NCI-H1436 (cell line): ENCODE measurements around the gene TRPC3.
A peak's percentile ranks its signal among the peaks of the same experiment; 100 is the strongest.
"Not testable (repeated sequence)": the region's sequence is repeated elsewhere in the genome, so short reads cannot be mapped to it uniquely, and the experiment has no call there.

ENCODE experiments used
- DNase-seq: peaks from one replicate; lab custom pipeline; 2025; lab: John Stamatoyannopoulos, UW

Gene TRPC3

DNA sequence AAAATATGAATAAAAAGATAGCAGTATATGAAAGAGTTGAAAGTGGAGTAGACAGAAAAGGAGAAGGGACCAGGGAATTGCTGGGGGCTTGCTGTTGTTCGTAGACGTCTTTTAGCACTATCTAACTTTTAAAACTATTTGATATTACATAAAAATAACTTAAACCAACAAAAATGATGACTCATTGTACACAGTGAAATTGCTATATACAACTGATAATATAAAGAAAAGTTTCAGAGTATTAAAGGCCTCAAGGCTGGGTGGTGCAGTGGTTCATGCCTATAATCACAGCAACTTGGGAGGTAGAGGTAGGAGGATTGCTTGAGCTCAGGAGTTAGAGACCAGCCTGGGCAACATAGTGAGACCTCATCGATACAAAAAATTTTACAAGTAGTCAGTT lies 5.2 kb downstream of the TRPC3 start:
- DNase-seq: no peak

GRCh38 chr4:121943941-121944340 lies 7.9 kb downstream of the TRPC3 start:
- no peak for DNase-seq

- DNase-seq: no peak
Observed at GRCh38 chr4:121939690-121940089, 12.2 kb downstream of the TRPC3 start.

GRCh38 chr4:121938282-121939092 lies 13.4 kb downstream of the TRPC3 start:
- DNase-seq: no peak

DNA sequence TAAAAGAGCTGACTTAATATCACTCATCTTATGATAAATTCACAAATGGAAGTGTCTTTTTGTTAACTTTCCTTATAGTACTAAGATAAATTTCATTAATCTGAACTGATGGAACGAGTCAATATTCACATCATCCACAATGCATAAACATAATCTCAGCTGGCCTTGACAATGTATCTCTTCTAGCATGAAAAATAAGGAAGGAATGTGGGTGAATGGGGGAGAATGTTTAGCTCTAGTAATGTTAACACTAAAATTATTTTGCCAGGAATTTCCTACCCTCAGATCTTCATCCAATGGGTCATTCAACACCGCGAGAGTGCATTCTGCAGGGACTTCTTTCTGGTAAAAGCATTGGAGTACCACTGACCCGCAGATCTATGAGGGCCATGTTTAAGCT lies 15.8 kb downstream of the TRPC3 start:
- no peak for DNase-seq

DNA sequence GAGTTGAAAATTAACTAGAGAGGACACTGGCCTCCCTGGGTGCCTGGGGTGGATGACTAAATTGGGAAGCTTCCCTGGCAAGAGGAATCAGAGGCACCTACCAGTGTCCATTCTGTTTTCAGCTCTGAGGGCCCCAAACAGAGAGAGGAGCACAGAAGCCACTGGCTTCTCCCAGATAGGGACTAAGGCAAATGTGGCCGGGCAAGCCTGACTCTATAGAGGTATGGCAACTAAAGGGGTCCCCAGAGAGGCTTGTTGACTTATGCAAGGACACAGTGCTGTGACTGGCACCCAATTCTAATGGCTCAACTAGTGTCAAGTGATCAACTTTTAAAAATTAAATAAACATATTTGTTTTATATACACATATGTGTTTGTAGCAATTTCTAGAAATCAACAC lies 17.2 kb downstream of the TRPC3 start:
- no peak for DNase-seq

DNA sequence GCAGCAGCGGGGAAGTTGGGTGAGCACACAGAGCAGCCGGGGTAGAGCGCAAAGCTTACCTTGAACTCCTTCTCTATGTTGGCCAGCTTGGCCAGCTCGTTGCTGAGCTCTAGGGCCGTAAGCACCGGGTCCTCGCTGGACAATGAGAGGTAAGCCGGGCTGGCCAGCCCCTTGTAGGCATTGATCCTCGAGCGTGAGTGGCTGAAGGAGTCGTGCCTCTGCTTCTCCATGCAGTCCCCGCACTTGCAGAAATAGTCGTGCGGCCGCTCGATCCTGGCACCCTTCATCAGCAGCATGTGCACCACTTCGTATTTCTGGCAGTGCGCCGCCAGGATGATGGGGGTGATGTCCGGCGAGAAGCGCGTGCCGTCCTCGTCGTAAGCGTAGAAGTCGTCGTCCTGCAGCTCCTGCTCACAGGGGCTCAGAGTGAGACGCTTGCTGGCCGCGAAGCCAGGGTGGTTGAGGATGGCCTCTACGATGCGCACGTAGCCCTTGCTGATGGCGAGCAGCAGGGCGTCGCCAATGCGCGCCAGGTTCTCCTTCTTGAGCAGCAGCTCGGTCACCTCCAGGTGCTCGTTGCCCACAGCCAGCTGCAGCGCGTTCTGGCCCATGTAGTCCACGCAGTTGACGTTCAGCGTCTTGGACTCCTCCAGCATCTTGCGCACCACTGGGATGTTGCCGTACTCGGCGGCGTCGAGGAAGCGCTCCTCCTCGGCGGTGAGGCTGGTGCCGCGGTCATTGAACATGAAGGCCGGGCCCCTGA lies 19.5 kb downstream of the TRPC3 start:
- no peak for DNase-seq

GRCh38 chr4:121930304-121930703 lies 21.6 kb downstream of the TRPC3 start:
- DNase-seq: no peak

GRCh38 chr4:121927948-121928347 lies 23.9 kb downstream of the TRPC3 start:
- DNase-seq: no peak

DNA sequence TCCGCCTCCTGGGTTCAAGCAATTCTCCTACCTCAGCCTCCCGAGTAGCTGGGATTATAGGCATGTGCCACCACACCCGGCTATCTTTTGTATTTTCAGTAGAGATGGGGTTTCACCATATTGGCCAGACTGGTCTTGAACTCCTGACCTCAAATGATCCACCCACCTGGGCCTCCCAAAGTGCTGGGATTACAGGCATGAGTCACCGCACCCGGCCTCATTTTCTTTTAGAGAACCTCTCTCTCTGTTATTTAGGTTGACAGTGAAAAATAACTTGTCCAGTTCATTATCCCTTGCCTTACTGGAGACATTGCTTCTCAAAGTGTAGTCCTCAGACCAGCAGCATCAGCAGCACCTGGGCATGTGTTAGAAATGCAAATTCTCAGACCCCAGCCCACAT lies 25.4 kb downstream of the TRPC3 start:
- not testable (repeated sequence) for DNase-seq

GRCh38 chr4:121923306-121923705 lies 28.6 kb downstream of the TRPC3 start:
- DNase-seq: no peak

GRCh38 chr4:121913667-121914066 lies 38.2 kb downstream of the TRPC3 start:
- DNase-seq: no peak

- no peak for DNase-seq
Observed at GRCh38 chr4:121908346-121908745, 43.5 kb downstream of the TRPC3 start.

DNA sequence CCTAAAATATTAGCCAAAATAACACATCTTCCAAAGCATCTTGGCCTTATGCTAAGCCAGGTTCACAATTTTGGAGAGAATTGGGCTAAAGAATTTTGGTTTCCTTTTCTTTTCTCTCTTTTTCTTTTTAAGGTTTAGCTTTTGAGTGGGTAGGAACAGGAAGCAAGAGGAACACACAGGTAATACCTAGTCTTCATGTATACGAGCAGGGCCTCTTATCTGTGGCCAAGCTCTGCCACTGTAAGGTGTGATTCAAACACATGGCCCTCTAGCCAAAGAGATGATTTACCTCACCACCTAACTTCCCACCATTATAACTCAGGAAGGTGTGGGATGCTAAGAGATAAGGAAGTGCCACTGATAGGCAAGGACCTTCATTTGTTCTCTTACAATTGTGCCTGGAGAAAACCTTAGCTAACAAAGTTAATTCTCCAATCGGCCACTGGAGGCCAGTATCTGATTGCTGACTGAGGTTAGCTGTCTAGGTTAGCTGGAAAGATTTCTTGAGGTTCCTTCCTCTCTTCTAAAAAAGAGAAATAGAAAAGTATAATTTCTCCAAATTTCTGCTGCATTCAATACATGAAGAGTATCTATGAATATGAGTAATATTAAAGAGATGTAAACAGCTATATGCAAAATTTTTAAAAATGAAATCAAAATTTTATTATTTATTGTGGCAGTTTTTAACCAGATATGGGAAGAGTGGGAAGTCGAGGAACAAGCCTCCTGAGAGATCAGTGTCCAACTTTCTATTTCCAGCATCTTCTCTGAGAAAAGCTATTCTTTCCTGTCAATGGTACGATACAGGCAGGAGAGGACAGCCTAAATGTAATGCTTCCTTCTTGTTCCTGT lies 51.5 kb downstream of the TRPC3 start:
- DNase-seq: peak; percentile 26

GRCh38 chr4:121898150-121898549 lies 53.7 kb downstream of the TRPC3 start:
- DNase-seq: no peak

GRCh38 chr4:121888134-121888533 lies 63.7 kb downstream of the TRPC3 start:
- DNase-seq: no peak

- DNase-seq: no peak
Observed at GRCh38 chr4:121885115-121885514, 66.7 kb downstream of the TRPC3 start.

DNA sequence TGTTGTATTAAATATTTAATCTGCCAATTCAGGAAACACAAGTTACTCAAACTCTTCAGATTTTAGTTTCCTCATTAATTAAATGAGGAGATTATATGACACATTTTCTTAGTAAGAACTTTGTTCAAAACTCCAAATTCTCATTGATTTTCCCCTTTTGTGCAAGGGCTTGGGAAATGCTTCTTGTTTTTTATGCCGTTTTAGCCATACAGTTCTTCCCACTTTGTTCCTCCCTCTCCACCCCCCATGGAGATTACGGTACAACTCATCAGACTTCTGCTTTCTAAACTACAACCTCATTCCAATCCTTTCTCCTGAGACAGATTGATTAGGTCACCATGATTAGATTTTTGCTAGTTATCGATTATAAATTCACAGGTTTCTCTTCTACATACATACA lies 70.7 kb downstream of the TRPC3 start:
- no peak for DNase-seq

- DNase-seq: no peak
Observed at GRCh38 chr4:121879135-121879534, 72.7 kb downstream of the TRPC3 start.

DNA sequence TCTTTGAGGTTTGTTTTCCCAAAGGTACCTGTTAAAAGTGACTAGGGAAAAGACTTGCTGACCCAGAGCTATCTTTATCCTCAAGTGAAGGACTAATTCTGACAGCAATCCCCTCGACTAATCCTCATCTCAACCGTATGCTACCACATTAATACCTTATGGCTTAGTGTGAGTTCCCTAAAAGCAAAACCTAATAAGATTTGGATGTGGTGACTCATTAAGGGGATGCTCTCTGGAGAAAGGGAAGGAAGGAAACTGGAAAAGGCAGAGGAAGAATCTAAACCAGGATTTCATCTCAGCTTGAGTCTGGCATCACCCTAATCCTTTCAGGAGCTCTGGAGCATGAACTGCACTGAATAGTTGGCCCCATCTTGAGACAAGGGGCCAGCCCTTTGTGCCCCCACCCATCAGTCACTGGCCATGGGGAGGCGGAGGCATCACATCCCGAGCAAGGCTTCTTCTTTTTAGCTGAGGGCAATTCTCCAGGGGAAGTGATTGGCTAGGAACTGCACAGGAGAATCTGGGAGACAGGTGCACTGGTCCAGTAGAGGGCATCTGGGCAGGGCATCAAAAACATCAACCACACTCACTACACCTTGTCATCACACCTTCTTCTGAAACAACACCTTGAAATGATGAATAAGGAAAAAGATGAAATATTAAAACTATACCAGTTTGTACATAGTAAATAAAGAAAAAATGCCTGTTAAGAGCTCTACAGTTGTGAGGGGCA lies 74.7 kb downstream of the TRPC3 start:
- no peak for DNase-seq

GRCh38 chr4:121876070-121876469 lies 75.8 kb downstream of the TRPC3 start:
- no peak for DNase-seq

DNA sequence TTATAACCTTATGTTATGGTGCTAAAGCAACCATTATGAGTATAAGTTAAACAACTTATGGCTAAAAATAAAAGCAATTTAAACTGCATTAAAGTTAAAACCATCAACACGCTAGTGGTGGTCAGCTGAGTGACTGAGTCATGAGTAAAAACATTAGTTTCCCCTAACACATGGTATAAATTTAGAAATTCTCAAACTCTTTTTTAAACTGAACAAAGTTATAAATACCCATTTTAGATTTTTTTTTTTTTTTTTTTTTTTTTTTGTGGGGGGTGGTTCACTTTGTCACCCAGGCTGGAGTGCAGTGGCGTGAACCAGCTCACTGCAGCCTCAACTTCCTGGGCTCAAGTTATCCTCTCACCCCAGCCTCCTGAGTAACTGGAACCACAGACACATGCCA lies 76.2 kb downstream of the TRPC3 start:
- DNase-seq: no peak
